Cerebellar cortex (tissue), 1 donor: ENCODE data around the gene IGFBP3.
A peak's percentile ranks its signal among the peaks of the same experiment; 100 is the strongest.

Experiments
- DNase-seq: peaks from one replicate; pipeline ENCODE4 v3.0.0-alpha.2; 2015; ENCODE audit warnings: low spot score

IGFBP3 gene

DNA sequence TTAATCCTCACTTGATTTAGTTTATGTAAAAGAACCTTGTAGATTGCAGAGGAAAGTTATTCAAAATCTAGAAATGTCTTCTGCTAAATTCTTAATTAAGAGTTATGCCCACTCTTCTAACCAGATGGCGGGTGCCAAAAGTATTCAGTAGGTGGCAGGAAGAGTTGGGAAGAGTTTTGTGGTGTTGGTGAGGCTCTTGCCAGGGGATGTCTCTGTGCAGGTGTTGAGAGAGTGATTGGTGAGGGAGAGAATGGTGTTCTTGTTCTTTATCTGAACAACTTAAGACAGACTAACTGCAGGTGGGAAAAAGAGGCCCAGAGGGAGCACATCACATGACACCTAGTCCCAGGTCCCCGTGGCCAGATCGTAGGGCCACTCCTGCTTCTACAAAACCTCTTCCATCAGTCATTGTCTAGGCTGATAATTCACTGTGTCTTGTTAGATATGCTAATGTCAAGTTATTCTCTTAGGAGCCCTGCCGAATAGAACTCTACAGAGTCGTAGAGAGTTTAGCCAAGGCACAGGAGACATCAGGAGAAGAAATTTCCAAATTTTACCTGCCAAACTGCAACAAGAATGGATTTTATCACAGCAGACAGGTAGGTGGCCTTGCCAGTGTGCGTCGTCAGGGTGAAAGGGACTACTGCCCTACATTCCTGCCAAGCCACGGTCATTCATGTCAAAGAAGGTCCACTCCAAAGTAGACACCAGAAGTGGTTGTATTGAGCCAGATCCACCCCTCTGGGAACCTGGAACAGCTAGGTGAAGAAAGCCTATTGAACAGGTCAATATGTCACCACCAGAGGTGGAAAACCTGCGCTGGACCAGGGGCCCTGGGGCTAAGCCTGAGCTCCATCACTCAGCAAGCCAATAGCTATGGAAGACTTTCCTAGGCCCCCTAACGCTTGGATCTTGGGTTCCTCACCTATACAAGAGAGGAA, 29.3 kb downstream of the IGFBP3 start:
- DNase-seq, result no peak

DNA sequence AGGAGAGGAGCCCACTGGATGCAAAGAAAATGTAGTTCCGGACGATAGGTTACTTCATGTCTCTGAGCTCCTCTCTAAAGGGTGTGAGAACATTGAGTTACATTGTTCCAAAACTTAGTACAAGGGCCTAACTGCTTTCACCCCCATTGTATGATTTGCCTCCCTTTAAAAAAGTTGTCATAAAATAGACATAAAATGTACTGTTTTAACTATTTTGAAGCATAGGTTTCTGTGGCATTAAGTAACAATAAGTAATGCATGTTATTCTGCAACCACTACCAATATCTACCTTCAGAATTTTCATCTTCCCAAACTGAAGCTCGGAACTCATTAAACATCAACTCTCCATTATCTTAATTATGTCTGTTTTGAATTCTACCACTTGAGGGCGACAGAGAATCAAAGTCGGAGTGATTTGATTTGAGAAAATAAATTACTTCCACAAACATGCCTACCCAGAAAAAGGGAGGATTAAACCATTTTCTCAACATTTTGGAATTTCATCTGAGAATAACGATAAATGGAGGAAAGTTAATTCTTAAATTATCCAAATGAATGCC, 30.1 kb downstream of the IGFBP3 start:
- peak; percentile 66 for DNase-seq

DNA sequence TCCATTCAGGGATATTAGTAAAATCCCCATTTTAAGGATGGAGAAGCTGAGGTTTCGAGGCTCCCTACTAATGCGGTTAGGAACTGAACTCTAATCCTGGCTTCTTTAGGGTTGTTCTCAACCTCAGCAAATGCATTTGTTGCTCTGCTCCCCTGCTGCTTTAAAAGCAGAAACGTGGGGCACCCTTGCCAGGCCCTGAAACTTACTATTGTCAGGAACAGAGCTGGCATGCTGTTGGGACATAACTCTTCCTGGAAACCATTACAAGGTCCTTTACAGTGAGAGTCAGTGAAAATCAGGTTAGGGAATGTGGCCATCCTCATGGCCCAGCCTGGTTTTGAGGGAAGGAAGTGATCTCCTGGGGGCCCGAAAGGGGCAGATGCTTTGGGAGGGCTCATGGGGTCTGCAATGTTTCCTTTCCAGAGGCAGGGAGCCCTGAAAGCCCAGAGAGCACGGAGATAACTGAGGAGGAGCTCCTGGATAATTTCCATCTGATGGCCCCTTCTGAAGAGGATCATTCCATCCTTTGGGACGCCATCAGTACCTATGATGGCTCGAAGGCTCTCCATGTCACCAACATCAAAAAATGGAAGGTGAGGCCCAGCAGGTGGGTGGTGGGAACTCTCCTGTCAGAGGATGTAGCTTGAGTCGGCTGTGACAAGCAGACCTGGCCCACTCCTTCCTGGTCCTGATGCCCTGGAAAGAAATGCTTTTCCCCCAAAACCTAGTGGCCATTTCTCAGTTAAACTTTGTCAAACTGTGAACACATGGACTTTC, 30.8 kb downstream of the IGFBP3 start:
- DNase-seq, result no peak

DNA sequence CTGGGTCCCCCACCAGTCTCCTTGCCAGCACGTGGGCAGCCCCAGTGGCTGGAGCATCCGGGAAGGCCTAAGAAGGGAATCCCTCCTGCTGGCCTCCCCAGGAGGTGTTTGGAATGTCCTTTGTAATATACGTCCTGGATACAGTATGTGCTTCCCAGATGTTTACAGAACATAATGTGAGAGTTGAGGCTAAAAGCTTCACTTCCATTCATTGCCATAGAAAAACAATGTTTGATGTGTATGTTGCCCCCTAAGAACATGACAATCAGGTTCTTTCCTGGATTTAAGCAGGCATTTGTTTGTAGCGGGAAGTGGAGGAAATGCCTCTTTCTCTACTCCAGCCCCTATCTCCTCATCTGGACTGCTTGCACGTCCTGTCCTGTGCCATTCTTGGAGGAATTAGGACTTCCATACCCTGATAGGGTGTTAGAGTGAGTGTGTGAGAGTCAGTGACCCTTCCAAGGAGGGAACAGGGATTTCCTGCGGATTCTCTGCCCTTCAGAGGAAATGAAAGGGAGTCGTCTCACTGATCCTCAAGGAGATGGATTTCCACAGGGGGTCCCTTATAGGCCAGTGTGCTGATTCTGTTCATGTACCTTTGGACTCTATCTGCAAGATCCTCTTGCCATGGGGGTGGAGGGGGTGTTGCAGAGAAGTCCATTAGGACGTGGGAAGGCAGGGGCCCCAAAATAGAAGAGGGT, 31.6 kb downstream of the IGFBP3 start:
- no peak for DNase-seq

DNA sequence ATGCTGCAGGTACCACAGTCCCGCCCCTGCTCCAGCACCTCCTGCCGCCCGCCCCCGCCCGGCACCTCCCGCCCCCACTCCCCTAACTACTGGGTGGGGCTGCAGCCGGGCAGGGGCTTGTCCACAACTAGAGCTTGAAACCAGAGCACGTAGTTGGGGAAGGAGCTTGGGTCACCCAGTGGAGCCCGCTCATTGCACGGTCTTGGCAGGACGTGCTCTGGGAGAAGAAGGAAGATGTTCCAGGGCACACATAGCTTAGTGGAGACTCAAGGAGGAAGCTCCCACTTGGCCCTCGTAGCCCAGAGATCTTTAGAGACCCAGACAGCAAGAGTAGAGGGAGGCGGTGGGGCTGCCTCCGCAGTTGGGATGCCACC, 32.1 kb downstream of the IGFBP3 start:
- no peak for DNase-seq

DNA sequence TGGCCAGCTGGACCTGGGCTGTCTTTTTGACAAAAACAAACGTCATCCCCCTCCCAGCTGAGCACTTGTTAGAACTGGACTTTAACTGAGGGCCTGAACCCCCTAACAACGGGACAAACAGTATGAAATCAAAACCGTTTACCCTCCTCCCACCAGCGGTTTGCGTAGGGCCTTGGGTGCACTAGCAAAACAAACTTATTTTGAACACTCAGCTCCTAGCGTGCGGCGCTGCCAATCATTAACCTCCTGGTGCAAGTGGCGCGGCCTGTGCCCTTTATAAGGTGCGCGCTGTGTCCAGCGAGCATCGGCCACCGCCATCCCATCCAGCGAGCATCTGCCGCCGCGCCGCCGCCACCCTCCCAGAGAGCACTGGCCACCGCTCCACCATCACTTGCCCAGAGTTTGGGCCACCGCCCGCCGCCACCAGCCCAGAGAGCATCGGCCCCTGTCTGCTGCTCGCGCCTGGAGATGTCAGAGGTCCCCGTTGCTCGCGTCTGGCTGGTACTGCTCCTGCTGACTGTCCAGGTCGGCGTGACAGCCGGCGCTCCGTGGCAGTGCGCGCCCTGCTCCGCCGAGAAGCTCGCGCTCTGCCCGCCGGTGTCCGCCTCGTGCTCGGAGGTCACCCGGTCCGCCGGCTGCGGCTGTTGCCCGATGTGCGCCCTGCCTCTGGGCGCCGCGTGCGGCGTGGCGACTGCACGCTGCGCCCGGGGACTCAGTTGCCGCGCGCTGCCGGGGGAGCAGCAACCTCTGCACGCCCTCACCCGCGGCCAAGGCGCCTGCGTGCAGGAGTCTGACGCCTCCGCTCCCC, 32.7 kb downstream of the IGFBP3 start, which contains the start of gene IGFBP1:
Gene IGFBP1, plus strand, starts transcription at position 304 of the 808 bp plus-strand sequence. Its CDS starts 165 bp downstream, at position 469.
- DNase-seq, result peak; percentile 3

DNA sequence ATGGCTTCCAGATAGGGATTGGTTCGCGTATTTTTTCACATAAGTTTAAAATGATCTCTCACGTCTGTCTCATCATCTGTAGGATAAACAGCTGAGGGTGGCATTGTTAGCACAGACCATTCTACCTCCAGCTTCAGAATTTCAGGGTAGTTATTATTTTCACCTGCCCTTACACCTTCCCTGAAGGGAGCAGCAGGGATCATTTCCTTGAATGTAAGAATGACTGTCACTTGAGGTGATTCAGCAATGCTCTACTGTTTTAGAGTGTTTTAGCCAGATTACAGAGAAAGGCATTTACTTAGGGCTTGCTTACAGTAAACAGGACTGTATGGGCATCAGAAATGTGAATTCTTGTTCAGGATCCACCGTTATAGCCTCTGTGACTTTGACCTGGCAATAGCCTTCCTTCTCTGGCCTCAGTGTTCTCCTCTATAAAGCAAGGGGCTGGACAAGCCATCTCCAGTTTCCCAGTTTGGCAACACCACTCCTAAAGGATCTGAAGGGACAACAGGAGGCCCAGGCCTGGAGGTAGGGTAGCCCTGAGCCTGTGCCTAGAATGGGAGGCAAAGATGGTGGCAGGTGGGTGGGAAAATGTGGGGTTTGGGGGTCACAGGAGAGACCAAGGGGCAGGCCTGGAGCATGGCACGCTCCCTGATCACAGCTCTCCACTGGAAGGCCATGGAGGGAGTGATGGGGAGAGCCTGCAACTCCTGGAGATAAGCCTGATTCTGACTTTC, 34.0 kb downstream of the IGFBP3 start:
- no peak for DNase-seq

DNA sequence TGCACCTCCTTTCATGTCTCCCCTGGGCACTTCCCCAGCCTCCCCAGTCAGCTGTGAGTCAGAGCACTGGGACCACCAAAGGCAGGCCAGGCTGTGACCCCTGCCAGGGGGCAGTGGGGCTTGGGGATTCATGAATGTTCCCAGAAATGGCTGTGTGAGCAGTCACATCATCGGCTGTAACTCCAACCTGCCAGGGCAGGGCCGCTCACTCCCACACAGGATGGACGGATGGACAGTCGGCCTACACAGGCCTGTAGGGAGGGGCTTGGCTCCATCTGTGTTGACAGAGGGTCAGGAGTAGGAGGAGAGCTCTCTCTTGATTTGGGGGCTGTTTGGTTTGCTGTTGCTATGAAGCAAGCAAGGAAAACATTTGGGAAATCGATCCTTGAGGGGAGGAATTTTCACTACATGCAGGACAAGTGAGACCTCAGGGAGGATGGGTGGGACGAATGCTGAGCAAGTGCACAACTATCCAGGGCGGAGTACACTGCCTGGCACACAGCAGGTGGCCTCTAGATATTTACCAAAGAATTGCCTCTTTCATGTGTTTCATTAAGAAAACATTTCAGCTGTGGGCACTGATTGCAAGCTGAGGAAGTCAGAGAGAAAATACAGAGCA, 35.7 kb downstream of the IGFBP3 start:
- no peak for DNase-seq

DNA sequence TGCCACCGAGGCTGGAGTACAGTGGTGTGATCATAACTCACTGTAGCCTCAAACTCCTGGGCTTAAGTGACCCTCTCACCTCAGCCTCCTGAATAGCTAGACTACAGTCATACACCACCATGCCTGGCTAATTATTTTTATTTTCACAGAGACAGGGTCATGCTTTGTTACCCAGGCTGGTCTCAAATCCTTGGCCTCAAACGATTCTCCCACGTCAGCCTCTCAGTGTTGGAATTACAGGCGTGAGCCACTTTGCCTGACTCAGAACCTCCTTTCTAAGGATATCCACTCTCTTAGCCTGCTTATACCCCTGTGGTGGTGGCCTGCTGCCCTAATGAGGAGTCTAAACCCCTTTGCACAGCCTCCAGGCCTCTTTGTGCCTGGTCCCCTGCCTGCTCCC, 36.9 kb downstream of the IGFBP3 start:
- no peak for DNase-seq

DNA sequence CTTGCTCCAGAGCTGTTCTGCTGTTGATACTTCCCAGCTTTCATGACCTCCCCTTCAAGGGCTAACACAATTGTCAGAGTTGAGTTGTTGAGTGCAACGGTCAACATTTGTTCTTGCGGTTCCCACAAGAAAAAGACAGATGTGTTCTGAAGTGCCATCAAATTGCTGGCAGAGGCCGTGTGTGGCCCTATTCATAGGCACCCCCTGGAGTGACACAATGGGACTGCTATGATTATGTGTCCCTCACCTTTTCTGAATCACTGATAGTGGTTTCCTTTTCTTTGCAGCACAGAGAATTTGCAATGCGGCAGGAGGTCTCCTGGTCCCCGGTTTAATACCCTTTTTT, 38.6 kb downstream of the IGFBP3 start:
- DNase-seq, result no peak

DNA sequence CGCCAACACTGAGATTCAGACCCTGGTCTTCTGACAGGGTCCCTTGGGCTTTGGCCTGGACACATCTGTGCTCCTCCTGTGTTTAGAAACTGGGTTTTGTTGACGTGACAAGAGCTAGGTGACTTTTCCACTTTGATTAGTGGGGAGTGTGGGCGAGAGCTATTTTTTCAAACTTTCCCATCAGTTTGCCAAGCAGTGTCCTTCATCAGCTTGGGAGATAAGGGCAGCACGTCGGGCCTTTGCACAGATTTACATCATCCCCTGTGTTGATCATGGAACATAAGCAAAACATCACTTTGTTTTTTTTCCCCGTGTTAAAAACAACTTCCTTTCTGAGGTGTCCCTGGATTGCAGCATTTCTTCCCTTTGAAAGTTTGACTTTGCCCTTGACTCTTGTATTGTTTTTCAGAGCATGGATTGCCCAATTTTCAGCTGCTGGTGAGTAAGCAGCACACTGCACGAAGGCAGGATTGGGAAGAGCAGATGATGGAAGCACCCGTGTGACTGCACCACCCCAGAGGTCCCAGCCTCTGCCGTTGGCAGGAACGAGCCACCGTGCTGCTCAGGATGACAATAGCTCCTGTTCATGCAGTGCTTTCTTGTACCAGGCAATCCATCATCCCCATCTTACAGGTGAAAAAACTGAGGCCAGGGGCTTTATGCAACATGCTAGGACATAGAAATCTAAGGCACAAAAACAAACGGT, 39.2 kb downstream of the IGFBP3 start:
- no peak for DNase-seq

DNA sequence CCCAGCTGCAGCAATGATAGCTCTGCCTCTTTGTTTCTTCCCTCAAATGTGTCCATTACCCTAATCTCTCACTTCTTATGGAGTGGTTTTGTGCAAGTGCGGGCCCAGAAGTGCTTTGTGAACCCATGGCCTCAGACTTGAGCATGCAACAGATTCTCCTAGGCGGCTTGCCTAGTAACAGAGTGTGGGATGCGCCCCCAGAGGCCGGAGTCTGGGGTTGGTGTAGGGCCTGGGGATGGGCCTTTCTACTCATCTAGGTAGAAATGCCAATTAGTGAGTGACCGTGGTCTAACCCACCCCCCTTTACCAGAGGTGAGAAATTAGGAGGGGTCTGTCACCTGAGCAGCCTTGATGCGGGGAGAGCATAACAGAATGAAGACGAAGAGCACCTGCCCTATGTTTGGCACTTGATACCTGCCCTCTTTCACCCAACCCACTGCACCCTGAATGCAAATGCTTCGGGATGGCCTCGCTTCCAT, 39.8 kb downstream of the IGFBP3 start:
- DNase-seq, result no peak

DNA sequence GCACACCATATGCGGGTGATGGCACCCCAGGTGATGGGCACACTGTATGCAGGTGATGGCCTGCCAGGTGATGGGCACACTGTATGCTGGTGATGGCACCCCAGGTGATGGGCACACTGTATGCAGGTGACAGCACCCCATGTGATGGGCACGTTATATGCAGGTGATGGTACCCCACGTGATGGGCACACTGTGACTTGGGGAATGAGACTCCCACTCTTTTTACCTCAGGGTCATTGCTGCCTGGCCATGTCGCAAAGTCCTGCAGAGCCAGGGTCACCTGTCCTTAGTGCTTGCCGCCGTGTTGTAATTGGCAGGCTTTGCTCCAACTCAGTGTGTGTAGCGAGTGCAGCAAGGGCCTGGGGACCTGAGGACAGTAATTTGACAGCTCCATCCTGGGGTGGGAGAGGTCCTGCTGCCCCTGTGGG, 40.6 kb downstream of the IGFBP3 start:
- DNase-seq, result no peak

DNA sequence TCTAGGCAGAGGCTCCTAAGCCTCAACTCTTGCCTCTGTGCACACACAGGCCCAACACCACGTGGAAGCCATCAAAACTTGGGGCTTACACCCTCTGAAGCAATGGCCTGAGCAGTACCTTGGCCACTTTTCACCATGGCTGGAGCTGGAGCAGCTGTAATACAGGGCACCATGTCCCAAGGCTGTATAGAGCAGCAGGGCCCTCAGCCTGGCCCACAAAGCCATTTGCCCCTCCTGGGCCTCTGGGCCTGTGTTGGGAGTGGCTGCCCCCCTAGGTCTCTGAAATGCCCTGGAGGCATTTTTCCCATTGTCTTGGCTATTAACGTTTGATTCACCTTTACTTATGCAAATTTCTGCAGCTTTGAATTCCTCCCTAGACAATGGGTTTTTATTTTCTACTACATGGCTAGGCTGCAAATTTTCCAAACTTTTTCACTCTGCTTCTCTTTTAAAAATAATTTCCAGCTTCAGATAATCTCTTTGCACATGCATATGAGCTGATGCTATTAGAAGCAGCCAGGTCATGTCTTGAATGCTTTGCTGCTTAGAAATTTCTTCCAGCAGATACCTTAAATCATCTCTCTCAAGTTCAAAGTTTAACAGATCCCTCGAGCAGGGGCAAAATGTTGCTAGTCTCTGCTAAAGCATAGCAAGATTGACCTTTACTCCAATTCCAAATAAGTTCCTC, 42.5 kb downstream of the IGFBP3 start:
- no peak for DNase-seq

DNA sequence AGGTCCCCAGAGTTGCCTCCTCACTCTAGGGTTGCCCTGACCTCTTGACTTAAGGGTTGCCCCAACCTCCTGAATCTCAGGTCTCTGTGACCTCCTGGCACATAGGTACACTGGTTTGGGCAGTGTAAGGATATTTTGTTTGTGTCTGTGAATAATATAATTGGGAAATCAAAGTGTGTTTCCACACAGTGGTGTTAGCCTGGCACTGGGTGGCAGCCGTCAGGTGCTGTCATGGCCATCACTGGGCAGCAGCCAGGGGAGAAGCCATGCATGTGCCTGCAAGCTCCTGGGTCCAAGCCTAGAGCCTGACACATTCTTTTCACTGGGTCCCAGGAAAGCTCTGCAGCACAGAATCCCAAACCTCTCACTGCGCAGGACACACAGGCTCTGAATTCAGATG, 44.6 kb downstream of the IGFBP3 start:
- DNase-seq, result no peak

DNA sequence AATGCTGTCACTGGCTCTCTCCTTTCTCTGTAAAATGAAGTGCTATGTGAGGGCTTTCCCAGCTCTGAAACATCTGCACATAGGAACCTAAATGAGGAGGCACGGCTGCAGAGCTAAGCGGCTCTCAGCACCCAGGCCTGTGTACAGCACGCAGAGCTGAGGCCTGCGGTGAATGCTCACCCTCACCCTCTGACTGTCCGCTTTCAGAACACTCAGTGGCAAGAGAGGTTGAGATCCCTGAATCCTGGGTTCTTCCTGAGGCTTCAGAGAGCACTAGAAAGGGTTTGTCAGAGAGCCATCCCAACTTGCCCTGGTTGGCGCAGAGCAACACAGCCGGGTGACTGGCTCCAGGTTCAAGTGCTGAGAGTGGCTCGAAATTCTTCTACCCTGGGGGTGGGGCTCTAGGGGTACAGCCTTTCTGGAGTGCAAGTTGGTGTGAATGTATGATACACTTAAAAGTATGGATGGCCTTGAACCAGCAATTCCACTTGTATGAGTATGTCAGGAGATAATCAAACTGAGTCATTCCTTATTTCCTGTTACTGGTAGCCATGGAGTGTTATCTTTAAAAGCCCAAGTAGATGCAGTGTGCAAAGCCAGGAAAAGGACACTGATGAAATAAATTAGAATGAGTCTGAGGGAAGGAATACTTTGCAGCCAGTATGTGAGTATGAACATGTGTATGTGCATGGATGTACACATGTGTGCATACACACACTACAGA, 46.5 kb downstream of the IGFBP3 start:
- DNase-seq, result no peak

DNA sequence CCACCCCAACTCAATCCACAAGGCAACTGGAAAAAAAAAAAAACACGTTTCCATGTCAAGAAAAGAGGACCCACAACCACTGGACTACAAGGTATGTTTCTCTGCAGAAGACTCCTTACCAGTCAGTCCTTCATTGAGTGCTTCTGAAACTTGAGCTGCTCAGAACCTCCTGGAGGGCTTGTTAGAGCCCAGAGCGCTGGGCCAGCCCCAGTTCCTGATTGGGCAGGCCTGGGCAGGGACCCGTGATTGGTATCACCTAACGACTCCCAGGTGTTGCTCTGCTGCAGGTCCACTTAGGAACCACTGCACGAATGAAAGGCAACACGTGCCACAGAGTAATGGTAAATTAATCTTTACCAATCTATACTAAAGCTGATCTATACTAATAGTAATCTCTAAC, 47.7 kb downstream of the IGFBP3 start:
- DNase-seq, result no peak

DNA sequence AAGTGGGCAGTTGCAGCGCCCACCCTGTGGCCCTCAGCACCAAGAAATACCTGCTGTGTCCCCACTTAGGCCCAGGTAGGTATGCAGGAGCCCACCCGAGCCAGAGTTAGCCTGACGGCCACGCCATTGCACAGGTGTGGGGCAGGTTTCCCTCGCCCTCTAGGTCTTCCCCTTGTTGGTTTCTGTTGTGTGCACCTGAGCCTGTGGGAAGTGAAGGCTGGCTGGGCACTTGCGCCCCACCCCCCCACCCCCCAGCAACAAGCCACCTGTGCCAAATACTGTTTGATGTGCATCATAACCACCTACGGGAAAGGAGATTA, 48.1 kb downstream of the IGFBP3 start, which contains the start of gene CCDC201:
Gene CCDC201, minus strand, starts transcription at position 48 of the 320 bp plus-strand sequence. CDS start 75 bp downstream, outside the sequence.
- DNase-seq, result no peak
